Measurements from ENCODE around the gene PELI1.

DNA sequence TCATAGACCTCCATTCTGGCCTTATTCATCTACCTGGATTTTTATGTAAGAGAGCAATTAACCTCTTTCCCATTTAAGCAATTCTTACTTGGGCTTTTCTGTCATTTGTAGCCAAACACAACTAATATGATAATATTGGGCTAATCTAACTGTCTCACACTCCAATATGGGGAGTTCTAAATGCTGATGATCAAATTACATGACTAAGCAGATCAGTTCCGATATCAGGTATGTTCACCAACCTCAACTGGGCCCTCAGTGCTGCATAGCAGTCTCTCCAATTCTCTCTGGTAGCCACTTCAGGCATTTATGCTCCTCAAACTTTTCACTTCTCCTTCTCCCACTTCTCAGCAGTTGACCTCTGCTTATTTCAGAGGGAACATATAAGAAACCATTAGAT lies 64.0 kb downstream of the PELI1 start:
- TF ChIP-seq POLR2AphosphoS5 (IDR thresholded peaks at IDR 0.05) (no peak), EP300 (IDR thresholded peaks at IDR 0.05) (no peak)
- TF ChIP-seq, protein P1, sequence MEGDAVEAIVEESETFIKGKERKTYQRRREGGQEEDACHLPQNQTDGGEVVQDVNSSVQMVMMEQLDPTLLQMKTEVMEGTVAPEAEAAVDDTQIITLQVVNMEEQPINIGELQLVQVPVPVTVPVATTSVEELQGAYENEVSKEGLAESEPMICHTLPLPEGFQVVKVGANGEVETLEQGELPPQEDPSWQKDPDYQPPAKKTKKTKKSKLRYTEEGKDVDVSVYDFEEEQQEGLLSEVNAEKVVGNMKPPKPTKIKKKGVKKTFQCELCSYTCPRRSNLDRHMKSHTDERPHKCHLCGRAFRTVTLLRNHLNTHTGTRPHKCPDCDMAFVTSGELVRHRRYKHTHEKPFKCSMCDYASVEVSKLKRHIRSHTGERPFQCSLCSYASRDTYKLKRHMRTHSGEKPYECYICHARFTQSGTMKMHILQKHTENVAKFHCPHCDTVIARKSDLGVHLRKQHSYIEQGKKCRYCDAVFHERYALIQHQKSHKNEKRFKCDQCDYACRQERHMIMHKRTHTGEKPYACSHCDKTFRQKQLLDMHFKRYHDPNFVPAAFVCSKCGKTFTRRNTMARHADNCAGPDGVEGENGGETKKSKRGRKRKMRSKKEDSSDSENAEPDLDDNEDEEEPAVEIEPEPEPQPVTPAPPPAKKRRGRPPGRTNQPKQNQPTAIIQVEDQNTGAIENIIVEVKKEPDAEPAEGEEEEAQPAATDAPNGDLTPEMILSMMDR (IDR thresholded peaks at IDR 0.05): no peak

Data from stomach (tissue), 4 donors.